OCI-M1 (cell line): ENCODE results near the gene RASIP1.
"Not testable (repeated sequence)": the region's sequence is repeated elsewhere in the genome, so short reads cannot be mapped to it uniquely, and the experiment has no call there.

Experiments used
- DNase-seq: peaks from one replicate; lab custom pipeline; 2025; lab: John Stamatoyannopoulos, UW

Gene RASIP1

DNA sequence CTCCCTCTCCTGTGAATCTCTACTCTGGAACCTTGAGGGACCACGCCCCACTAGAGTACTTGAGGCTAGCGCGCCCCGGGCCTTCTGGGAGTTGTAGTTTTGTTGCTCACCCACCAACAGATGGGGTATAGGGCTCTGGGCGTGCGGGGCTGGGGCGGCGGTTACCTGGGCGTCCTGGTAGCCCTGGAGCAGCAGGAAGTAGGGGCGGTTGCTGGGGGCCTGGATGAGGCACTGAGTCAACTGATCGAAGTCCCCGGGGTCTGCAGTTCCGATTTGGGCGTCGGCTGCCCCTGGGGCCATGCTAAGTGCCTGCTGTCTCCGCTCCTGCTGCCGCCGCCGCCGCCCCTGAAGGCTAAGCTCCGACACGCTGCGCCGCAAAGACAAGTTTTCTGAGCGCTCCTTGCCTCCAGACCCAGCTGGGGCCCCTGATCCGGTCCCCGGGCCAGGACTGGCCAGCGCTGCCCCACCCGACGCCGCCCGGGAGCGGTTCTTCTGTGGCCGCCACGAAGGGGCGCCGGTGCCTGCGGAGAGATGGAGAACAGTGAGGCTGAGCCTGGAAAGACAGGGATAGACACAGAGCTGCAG lies 5.3 kb downstream of the RASIP1 start:
- DNase-seq = no peak

DNA sequence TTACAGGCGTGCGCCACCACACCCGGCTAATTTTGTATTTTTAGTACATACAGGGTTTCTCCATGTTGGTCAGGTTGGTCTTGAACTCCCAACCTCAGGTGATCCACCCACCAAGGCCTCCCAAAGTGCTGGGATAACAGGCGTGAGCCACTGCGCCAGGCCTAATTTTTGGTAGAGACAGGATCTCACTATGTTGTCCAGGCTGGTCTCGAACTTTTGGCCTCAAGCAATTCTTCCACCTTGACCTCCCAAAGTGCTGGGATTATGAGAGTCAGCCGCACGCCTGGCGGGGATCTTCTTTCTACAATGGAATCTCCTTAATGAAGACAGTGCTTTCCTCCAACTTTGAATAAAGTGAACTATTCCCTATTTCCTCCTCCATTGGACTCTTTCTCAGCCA lies 5.8 kb downstream of the RASIP1 start:
- DNase-seq = no peak

DNA sequence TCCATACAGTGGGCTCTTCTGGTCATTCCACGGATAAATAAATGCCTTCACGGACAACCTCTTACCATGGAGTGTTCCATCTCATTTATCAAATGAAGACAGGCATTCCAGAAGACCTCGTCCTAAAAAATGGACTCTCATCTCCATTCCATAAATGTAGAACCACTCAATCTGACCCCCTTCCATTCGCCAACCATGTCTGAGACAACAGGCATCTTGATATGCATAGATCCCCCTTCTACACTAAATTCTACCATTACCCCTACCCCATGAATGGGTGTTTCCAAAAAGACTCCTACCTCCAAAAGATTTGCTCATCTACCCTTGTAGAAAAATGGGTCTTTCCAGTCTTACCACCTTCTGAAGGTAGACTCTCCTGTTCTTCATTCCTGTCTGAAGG lies 9.0 kb downstream of the RASIP1 start:
- DNase-seq = no peak

DNA sequence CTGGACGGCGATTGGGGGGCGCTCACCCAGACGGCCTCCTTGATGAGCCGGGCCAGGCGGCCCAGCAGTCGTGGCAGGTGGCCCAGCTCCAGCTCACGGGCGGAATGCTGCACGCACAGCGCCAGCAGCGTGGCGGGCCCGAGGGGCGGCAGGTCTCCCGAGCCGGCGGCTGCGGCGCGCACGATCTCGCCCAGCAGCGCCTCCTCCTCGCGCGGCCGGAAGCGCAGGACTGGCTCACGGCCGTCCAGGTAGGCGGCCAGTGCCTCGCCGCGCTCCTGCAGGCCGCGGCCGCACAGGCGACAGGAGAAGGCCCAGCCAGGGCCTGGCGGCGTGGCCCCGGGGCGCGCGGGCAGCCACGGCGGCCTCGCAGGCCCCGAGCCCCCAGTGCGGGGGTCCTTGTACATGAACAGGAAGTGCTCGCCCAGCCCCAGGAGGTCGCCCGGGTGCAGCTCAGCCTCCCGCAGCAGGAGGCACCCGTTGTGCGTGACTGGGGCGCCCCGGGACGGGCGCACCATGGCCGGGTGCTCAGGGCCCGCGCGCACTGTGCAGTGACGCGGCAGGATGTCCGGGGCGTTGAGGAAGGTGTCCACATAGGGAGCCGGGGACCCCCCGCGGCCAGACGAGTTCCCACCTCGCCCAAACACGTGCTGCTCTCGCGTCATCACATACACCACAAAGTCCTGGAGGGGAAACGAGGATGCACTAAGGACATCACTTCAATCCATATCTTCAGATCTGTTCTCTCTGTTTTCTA lies 11.3 kb downstream of the RASIP1 start:
- DNase-seq = no peak

DNA sequence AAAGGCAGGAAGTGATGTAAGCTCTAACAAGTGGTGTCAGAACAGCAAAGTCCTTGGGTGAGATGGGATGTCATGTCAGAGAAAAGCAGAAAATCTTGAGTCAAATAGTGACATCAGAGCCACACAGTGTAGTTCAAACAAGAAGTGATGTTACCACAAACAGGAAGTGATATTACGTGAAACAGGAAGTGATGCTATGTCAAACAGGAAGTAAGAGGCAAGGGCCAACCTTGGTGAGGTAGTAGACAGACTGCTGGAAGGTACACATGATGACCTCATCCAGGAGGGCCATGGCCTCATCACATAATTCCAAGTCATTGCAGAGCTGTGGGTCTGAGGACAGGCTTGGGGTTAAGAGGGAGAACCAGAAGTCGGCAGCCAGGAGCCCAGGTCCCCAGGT lies 13.9 kb downstream of the RASIP1 start:
- DNase-seq = peak; percentile 53

DNA sequence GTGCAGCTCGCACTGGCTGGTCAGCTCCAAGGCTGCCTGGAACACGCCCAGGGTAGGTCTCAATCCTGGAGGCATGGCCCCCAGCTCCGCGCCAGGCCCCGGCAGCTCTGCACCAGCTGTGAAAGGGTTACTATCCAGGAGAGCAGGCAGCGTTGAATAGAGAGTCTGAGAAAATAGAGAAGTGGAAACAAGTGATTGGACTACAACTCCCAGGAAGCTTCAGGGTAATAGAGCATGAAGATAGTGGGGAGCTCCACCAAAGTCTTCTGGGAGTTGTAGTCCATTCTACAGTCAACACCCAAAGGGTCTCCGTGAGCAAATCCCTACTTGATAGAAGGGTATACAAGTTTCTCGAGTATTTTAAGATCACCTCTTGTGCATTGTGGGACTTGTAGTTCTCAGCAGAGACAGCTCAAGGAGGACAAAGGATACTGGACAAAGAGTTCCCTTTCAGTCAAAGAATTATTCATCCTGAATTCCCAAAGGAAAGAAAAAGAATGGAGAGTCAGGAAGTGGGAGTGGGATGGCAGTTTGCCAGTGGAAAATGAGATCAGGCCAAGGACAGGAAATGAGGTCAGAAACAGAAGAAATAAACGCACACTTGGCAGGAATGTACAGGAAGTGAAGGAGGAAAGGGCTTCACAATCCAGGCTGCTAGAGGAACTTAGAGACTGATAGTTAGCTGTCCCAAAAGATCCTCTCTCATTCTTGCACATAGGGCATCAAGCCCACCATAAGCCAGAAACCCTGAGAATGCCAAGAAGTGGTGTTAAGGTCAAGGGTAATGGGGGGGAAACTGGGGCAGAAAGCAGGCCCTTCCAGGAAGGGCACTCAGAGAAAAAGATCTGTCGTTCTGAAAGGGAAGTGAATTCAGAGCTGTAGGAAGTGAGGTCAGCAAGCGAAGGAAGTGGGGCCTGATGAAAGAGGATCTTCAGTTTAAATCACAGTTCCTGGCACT lies 15.3 kb downstream of the RASIP1 start:
- peak; percentile 81 for DNase-seq

DNA sequence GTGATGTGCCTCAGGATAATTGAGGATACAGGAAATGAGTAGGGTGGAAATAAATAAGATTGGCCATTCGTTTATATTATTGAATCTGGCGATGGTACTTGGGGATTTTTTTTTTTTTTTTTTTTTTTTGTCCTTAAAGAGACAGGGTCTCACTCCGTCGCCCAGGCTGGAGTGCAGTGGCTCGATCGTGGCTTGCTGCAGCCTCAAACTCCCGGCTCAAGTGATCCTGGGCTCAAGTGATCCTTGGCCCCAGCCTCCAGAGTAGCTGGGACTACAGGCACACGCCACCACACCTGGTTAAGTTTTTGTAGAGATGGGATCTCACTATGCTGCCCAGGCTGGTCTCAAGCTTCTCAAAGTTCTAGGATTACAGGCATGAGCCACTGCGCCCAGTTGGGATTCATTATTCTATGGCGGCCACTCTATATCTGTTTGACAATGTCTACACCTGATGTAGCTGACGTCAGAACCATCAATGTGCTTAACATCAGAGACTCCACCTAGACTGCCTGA lies 18.2 kb downstream of the RASIP1 start:
- no peak for DNase-seq

DNA sequence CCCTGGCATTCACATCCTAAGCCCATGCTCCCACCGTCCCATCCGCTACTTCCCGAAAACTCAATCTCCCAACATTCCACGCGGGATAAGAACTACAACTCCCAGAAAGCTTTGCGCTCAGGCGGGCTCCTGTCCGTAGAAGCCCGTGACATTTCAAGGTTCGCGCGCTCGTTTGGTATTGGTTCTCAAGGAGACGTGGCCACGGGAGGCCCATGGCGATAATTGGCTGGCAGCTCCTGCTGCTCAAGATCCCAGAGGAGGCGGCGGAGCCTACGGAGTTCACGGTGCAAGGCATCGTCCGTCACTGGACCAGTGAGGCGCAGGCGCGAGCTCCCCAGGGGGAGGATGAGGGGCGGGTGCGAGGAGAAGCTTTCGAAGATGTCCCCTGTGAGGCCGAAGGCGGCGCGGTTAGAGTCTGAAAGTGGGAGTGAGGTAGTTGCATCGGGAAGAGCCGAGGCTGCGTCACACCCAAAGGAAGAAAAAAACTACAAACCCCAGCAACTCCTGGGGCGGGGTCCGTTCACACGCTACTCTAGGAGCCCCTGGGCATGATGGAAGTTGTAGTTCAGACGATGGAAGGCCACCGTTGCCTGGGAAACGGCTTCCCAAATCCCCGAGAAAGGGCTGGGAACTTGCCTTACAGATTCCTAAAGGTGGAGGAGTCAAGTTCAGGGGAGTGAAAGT lies 19.7 kb downstream of the RASIP1 start:
- peak; percentile 97 for DNase-seq

DNA sequence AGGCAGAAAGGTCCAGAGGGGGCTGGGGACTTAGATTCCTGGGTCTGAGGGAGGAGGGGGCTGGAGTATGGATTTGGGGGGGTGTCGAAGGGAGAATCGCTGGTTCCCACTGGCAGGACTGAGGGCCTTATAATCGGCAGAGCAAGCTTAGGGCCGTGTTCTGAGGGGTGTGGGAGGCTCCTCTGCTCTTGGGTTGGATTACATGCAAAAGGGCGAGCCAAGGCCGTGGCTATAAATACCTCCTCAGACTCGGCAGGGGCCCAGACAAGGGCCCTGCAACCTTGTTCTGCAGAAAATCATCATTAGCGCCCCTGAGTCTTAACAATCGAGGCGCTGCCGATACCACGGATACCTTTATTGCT lies 20.2 kb downstream of the RASIP1 start:
- no peak for DNase-seq

DNA sequence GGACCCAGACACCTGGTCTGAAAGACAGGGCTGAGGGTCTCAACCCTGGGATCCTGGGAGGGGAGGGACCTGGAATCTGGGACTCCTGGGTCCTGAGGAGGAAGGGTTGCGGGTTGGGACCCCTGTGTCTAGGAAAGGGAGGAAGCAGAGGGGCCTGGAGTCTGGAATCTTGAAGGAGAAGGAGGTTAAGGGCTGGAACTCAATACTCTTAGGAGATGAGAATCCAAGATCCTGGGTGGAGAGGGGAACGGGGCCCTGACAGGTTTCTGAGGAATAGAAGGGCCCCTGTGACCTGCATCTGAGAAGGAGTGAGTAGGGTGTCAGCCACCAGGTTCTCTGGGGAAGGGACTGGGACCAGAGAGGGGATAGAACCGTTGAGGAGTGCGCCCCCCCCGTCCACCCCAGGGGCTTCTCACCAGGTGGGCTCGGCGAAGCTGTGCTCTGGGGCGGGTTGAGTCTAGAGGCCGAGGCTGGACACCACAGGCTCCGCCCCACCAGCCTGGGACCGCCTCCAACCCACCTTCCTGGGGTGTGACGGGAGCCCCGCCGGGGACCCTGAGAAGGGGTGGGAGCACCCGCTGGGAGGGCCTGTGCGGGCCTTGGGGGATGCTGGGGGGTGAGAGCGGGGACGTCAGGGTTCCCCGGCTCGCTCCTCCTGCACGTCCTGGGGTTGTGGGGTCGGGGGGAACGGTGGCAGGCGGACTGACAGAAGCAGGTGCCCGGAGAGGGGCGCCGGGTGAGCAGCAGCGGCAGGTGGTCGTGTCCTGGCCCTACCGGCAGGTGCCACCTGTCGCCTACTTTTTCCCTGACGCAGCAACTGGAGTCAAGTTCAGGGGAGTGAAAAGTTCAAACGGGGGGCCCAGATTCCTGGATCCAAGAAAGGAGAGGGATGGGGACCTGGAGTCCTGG lies 20.9 kb downstream of the RASIP1 start, which contains the start of gene MAMSTR:
Gene MAMSTR, minus strand, starts transcription at position 463 of the 909 bp plus-strand sequence. CDS start 694 bp downstream, outside the sequence.
- DNase-seq = no peak

DNA sequence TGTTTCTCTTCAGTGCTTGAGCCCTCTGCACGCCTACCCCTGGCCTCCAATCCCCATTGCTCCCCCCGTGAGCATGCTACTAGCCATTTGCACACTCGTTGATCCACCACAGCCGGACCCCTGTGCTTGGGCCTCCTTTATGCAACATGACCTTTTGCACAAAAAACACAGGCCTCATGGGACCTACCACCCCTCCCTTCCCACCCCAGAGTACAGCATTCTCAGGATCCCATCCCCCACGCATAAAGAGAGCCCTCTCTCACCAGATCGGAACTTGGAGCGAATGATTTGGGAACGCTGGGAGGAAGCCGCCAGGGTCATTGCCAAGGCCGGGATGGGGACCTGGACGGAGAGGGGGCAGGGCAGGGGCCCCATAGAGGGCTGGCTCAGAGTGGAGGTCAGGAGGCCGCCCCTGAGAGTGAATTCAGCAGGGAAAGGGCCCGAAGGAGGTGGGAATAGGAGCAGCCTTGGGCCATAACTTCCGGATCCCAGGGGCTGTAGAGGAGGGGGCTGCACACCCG lies 21.6 kb downstream of the RASIP1 start:
- DNase-seq = no peak

DNA sequence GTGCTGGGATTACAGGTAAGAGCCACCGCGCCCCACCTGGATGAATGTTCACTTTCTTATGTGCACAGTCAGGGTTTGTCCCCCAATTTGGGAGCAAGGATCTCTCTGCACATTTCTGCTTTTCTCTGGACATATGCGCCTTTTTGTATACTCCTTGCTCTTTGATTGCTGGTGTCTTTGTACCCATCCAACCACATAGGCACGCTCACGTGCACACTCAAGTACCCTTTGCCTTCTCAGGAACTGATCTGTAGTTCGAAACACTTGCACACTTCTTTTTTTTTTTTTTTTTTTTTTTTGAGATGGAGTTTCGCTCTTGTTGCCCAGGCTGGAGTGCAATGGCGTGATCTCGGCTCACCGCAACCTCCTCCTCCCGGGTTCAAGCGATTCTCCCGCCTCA lies 22.3 kb downstream of the RASIP1 start:
- DNase-seq = not testable (repeated sequence)

DNA sequence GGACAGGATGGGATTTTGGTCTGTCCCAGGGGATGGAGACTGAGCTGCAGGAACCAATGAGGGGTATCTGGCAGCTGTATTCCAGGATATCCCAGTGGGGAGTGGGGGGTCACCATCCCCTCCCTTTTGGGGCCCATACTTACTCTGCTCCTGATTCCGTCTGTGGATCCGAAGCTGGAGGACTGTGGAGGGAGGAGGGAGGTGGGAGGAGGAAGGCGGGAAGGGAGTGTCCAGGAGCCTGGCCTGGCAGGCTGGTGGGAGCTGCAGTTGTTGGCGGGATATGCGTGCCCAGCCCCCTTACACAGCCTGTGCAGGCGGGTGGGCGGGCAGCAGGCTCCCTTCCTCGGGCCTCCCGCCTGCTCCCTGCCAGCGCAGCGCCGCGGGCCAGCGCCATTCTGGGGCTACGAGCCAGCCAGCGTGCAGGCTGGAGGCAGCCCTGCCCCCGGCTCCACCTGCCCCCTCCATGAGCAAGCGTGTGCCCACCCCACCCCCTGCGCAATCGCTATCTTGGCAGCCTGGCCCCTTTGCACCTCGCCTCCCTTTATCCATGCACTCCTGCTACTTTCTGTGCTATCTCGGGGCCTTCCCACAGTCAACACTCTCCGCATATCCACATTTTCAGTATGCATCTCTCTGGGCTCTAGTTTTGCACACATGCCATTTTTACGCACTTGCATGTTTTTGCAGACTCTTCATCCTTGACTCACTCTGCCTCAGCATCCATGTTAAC lies 23.7 kb downstream of the RASIP1 start:
- DNase-seq = no peak

DNA sequence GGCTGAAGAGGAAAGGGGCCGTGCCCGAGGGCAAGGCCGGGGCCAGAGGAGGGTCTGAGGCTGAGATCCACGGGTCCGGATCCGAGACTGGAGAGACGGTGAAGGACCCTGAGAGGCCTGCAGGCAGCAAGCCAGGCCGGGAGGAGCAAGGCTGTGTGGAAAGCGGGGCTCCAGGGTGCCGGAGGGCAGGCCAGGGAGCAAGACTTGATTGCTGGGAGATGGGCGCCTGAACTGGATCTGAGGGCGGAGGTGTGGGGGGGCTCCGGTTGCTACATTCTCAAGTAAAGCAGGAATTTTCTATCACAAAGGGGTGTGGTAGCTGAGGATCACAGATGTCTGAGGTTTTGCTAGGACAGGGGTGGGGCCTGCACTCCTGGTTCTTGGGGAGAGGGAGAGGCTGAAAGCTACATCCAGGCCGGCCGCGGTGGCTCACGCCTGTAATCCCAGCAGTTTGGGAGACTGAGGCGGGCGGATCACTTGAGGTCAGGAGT lies 24.7 kb downstream of the RASIP1 start:
- DNase-seq = no peak

DNA sequence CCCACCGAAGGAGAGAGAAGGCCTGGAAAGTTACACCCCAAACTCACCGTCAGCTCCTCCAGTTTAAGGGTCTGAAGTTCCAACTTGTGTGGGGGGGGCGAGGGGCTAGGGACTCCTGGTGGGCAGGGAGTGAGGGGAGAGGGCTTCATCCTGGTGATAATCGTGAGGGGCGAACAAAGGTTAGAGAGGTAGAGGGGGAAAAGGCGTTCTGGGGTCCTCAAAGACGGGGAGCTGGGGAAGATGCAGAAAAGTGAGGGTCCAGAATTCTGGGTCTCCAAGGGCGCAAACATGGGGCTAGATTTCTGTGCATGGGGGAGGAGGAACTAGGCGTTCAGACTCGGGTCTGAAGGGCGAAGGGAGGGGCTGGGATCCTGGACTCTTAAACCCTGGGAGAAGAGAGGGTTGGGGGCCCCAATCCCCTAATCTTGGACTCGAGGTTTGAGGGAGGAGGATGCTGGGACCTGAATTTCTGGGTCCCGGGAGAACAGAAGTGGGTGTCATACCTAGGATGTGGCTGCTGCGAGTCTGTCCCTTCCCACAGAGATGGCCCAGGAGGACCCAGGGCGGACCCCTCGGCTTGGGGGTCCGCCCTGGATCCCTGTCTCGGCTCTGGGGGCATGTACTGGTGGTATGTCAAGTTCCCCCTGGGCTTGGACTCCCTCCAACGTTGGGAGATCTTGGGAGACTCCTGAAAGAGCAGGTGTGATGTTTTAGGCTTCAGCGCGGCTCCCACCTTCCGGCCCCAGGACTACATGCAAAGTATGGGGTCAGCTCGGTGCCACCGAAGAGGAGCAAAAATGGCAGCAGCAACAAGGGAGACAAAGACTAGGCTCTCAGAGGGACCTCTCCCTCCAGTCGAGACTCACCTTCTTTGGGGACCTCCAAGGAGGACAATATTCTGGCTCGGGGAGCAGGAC lies 25.4 kb downstream of the RASIP1 start:
- DNase-seq = no peak

DNA sequence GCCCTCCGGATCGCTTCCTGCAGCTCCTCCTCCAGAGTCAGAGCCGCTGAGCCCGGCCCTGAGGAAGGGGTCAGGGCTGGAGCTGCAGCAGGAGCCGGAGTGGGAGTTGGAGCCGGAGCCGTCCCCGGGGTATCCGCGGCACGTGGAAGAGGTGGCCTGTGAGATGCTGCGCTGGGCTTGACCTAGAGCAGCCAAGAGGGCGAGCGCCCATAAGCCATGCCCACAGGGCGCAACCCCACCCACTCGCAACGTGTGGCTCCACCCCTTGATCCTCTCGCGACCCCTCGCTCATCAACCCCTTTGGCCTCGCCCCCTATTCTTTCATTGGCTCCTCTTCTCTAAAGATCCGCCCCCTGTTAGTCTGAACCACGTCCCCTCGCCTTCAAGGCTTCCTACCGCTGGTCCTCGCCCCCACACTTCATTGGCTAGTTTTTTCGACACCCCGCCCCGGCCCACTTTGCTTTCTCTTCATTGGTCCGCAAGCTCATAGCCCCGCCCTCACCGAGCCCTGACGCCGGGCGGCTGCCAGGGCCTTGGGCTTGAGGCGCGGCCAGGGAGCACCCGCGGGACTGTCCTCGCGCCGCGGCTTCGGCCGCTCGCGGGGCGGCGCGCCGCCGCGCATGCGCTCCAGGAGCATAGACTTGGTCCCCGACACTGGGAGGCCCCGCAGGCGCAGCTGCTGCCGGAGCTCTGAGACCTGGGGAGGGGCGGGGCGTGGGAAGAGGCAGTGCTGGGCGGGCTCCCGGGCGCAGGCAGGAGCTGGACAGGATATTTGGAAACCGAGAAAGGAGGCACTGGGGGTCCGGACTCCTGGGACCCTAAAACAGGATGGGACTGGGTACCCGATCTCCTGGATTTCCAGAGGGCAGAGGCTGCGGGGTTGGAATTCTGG lies 26.3 kb downstream of the RASIP1 start:
- DNase-seq = peak; percentile 100

DNA sequence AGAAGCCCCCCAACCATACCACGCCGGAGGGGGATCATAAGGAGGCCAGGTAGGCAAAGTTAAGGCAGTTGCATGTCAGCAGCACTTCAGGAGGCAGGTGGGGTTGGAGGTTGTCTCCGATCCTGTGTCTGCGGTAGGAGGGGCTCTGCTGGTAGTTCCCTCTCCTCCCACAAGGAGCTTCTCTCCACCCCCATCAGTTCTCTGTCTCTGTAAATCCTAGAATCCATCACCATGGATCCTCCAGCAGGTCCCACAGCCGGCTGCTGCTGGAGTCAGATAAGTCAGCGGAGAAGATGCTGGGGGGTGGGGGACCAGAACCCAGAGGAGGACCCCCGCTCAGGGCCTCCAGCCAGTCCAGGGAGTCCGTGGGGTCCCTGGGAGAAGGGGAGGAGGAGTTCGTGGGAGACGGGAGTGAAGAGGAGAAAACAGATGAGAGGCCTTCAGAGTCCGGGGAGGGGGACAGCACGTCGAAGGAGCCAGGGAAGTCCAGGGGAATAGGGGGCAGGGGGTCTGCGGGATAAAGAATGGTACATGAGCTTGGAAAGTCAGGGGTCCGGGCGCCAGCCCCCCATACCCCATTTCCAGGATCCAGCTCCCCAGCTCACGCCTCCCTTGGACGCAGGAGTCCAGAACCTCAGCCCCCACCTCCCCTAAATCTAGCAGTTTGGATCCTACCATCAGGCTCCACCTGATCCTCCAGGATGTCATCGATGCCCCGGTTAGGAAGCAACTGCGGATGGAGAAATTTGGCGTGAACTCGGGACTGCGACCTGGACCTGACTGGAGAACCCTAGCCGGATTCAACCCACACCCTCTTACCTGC lies 27.2 kb downstream of the RASIP1 start:
- DNase-seq = no peak
